Activated naive CD8-positive, alpha-beta T cell treated with anti-CD3 and anti-CD28 coated beads, Interleukin-2, amount 10 ng/mL, durations not matched to agents 7 days and 5 days (primary cell): ENCODE measurements around the gene NPFFR1. TPM values are rescaled to one million over a fixed set of nuclear protein-coding genes. Genes with fewer than 3 reads are reported as not detected.
A peak's percentile ranks its signal among the peaks of the same experiment; 100 is the strongest.
"Not testable (repeated sequence)": the region's sequence is repeated elsewhere in the genome, so short reads cannot be mapped to it uniquely, and the experiment has no call there.

Experiments
- ATAC-seq: fragments of 150-1000 bp; cut with Tn5 transposase; one replicate; pipeline ENCODE4 v1.10.0; 2021; ENCODE audit warnings: low read depth, moderate library complexity
- POLR2A ChIA-PET: fragments of 350-600 bp; sonication (Branson Sonifier 250); formaldehyde crosslinking; loops from one replicate; lab custom pipeline; 2021; ENCODE audit warnings: antibody characterized with exemption; lab: Charles Lee
- DNase-seq: peaks from one replicate; pipeline ENCODE4 v3.0.0; 2021
- H3K27ac Mint-ChIP-seq: one replicate; pipeline ENCODE4 v1.8.0; 2022; ENCODE audit warnings: mild to moderate bottlenecking, mixed read lengths
- H3K27me3 Mint-ChIP-seq: one replicate; pipeline ENCODE4 v1.8.0; 2022; ENCODE audit warnings: mild to moderate bottlenecking, moderate library complexity, mixed read lengths
- H3K36me3 Mint-ChIP-seq: one replicate; pipeline ENCODE4 v1.8.0; 2021; ENCODE audit warnings: mild to moderate bottlenecking, mixed read lengths
- H3K4me1 Mint-ChIP-seq: one replicate; pipeline ENCODE4 v1.8.0; 2021; ENCODE audit warnings: mixed read lengths
- H3K4me3 Mint-ChIP-seq: one replicate; pipeline ENCODE4 v1.8.0; 2022; ENCODE audit warnings: mild to moderate bottlenecking, moderate library complexity, mixed read lengths
- H3K9me3 Mint-ChIP-seq: one replicate; pipeline ENCODE4 v1.8.0; 2021; ENCODE audit warnings: mixed read lengths
- total RNA-seq, 2 experiments: library from RNA; stranded (reverse); gene quantifications; one replicate each; pipeline ENCODE4 v1.2.3, GENCODE V29; 2021

NPFFR1 gene
- total RNA-seq, 2 experiments from 2014 or later, result 0.03 TPM; not detected in 1

DNA sequence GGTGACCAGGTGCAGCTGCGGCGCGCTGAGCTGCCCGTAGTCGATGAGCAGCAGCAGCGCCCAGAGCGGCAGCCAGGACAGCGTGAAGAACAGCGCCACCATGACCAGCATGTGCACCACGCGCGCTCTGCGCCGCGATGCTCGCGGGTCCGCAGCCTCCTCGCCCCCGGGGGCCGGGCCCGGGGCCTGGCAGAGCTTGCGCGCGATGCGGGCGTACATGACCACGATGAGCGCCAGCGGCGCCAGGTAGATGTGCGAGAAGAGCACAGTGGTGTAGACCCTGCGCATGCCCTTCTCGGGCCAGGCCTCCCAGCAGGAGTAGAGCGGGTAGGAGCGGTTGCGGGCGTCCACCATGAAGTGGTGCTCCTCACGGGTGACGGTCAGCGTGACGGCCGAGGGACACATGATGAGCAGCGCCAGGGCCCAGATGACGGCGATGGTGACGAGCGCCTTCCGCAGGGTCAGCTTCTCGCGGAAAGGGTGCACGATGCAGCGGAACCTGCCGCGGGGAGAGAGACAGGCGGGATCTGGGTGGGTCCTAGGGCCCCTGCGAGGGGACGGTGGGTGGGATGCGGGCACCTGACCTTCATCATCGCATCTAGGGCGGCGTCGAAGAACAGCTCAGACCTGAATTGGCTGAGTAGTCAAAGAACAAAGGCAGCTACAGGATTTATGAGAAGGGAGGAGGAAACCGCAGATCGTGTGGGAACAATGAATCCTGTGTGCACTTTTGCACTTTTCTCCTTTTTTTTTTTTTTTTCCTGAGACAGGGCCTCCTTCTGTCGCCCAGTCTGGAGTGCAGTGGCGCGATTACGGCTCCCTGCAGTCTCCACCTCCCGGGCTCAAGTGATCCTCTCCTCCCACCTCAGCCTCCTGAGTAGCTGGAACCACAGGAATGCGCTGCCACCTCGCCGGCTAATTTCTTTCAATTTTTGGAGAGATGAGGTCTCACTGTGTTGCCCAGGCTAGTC lies 28.2 kb downstream of the NPFFR1 start:
- peaks cover 6% of the 10 kb centered on the region for H3K4me1 Mint-ChIP-seq
- POLR2A ChIA-PET, result interaction anchor here (0.7 kb wide), 1 partner anchor 1488 kb away, joined by 3 read pairs; no protein-coding TSS in a partner anchor
- DNase-seq, result peak; percentile 54
- no peaks in the 10 kb centered on the region for H3K9me3 Mint-ChIP-seq
- H3K36me3 Mint-ChIP-seq, result no peaks in the 10 kb centered on the region
- peak overlapping the region; percentile 62 for H3K4me3 Mint-ChIP-seq
- peak; percentile 64 for ATAC-seq
- H3K27ac Mint-ChIP-seq, result no peak overlapping the region
- peaks cover 52% of the 10 kb centered on the region for H3K27me3 Mint-ChIP-seq

GRCh38 chr10:70254778-70255328 lies 29.0 kb downstream of the NPFFR1 start:
- peak; percentile 53 for ATAC-seq
- no peak overlapping the region for H3K27ac Mint-ChIP-seq
- POLR2A ChIA-PET, result no interaction called here
- H3K4me3 Mint-ChIP-seq, result peak overlapping the region; percentile 62
- no peaks in the 10 kb centered on the region for H3K36me3 Mint-ChIP-seq
- H3K9me3 Mint-ChIP-seq, result no peaks in the 10 kb centered on the region
- no peak for DNase-seq
- peaks cover 60% of the 10 kb centered on the region for H3K27me3 Mint-ChIP-seq
- peaks cover 6% of the 10 kb centered on the region for H3K4me1 Mint-ChIP-seq

DNA sequence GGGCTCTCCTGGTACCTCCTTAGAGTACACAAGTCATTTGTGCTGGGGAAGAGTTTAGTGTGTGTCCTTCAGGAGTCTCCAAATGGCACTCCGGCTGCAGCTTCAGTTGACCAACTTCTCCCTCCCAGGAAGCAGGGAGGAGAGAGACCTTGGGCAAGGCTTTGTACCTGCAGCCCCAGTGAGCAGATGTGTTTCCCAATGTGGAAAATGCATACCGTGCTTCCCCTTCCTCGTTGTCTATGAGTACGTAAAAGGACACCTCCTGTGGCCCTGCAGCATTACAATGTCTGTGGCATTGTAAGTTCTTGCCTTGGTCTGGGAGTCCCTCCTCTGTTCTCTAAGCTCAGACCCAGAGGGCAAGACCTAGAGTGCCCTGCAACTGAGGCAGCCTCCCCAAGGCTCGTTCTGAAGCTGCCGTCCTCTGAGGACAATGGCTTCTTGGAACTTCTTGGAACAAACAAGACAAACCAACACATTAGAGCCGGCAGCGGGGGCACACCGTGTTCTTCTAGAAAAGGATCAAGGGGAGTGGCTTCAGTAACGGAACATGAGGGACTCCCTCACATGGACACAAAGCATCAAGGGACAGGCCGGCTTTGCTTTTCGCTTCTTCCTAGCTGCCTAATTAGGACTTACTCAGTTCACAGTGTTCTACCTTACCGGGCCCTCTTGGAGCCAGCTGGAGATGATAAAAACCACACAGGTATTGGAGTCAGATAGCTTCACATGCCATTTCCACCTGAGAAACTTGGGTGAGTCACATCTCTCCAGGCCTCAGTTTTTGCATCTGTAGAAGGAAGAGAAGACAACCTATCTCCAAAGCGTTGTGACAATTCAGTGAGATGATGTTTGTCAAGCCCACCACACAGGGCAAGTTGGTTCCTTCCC lies 29.7 kb downstream of the NPFFR1 start:
- no peak for DNase-seq
- no peaks in the 10 kb centered on the region for H3K9me3 Mint-ChIP-seq
- H3K27ac Mint-ChIP-seq, result no peak overlapping the region
- H3K36me3 Mint-ChIP-seq, result no peaks in the 10 kb centered on the region
- H3K4me3 Mint-ChIP-seq, result no peak overlapping the region
- peaks cover 6% of the 10 kb centered on the region for H3K4me1 Mint-ChIP-seq
- peaks cover 58% of the 10 kb centered on the region for H3K27me3 Mint-ChIP-seq
- no peak for ATAC-seq
- POLR2A ChIA-PET, result no interaction called here

- POLR2A ChIA-PET, result no interaction called here
- peaks cover 6% of the 10 kb centered on the region for H3K4me1 Mint-ChIP-seq
- DNase-seq, result no peak
- no peaks in the 10 kb centered on the region for H3K36me3 Mint-ChIP-seq
- ATAC-seq, result no peak
- H3K4me3 Mint-ChIP-seq, result no peak overlapping the region
- H3K9me3 Mint-ChIP-seq, result no peaks in the 10 kb centered on the region
- no peak overlapping the region for H3K27ac Mint-ChIP-seq
- peaks cover 46% of the 10 kb centered on the region for H3K27me3 Mint-ChIP-seq
Observed at GRCh38 chr10:70250961-70251680, 32.7 kb downstream of the NPFFR1 start.

DNA sequence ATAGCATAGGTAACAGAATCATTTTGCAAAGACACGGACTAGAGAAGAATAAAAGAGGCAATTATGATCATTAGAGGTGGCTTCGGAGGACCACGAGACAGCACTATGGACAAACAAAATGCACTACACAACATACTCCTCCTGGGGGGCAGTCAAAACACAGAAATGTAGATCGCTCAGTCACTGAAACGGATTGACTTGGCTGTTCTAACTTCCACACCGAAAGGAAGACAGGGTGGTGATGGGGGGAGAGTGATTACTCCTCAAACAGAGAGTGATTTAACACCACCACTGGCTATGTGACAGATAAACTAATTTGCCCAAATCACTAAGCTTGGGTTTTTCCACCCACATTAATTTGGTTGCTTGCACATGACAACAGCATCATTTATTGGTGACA lies 36.4 kb downstream of the NPFFR1 start:
- peaks cover 40% of the 10 kb centered on the region for H3K27me3 Mint-ChIP-seq
- H3K36me3 Mint-ChIP-seq, result no peaks in the 10 kb centered on the region
- DNase-seq (no peak), ATAC-seq (no peak)
- no peak overlapping the region for H3K27ac Mint-ChIP-seq
- no peaks in the 10 kb centered on the region for H3K9me3 Mint-ChIP-seq
- peaks cover 2% of the 10 kb centered on the region for H3K4me1 Mint-ChIP-seq
- POLR2A ChIA-PET, result no interaction called here
- H3K4me3 Mint-ChIP-seq, result no peak overlapping the region

GRCh38 chr10:70241081-70241480 lies 42.7 kb downstream of the NPFFR1 start:
- Mint-ChIP-seq H3K27me3 (peaks cover 21% of the 10 kb centered on the region), H3K4me1 (peaks cover 3% of the 10 kb centered on the region), H3K9me3 (peaks cover 5% of the 10 kb centered on the region), H3K36me3 (peaks cover 1% of the 10 kb centered on the region), H3K27ac (no peak overlapping the region), H3K4me3 (no peak overlapping the region)
- POLR2A ChIA-PET, result no interaction called here
- DNase-seq, result no peak
- ATAC-seq, result no peak

DNA sequence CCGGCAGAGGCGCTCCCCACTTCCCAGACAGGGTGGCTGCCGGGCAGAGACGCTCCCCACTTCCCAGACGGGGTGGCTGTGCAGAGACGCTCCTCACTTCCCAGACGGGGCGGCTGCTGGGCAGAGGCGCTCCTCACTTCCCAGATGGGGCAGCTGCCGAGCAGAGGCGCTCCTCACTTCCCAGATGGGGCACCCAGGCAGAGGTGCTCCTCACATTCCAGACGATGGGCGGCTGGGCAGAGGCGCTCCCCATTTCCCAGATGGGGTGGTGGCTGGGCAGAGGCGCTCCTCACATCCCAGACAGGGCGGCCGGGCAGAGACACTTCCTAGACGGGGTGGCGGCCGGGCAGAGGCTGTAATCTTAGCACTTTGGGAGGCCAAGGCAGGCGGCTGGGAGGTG lies 43.8 kb downstream of the NPFFR1 start:
- DNase-seq, H3K27ac Mint-ChIP-seq, ATAC-seq, H3K36me3 Mint-ChIP-seq, H3K9me3 Mint-ChIP-seq, H3K4me3 Mint-ChIP-seq, H3K4me1 Mint-ChIP-seq, POLR2A ChIA-PET: not testable (repeated sequence)
- peaks cover 14% of the 10 kb centered on the region for H3K27me3 Mint-ChIP-seq

GRCh38 chr10:70239077-70239976 lies 44.5 kb downstream of the NPFFR1 start:
- H3K4me3 Mint-ChIP-seq, DNase-seq, H3K27me3 Mint-ChIP-seq, H3K9me3 Mint-ChIP-seq, H3K36me3 Mint-ChIP-seq, H3K27ac Mint-ChIP-seq, ATAC-seq, POLR2A ChIA-PET: not testable (repeated sequence)
- peaks cover 13% of the 10 kb centered on the region for H3K4me1 Mint-ChIP-seq

- H3K4me1 Mint-ChIP-seq, result peaks cover 17% of the 10 kb centered on the region
- POLR2A ChIA-PET, H3K9me3 Mint-ChIP-seq, ATAC-seq, H3K27ac Mint-ChIP-seq, H3K27me3 Mint-ChIP-seq, H3K36me3 Mint-ChIP-seq, DNase-seq, H3K4me3 Mint-ChIP-seq: not testable (repeated sequence)
Observed at GRCh38 chr10:70237958-70238536, 45.8 kb downstream of the NPFFR1 start.

GRCh38 chr10:70234668-70235447 lies 48.9 kb downstream of the NPFFR1 start:
- POLR2A ChIA-PET, result no interaction called here
- H3K36me3 Mint-ChIP-seq, result peaks cover 7% of the 10 kb centered on the region
- ATAC-seq (no peak), DNase-seq (no peak)
- H3K27ac Mint-ChIP-seq, result no peak overlapping the region
- H3K4me3 Mint-ChIP-seq, result no peak overlapping the region
- H3K9me3 Mint-ChIP-seq, result peaks cover 2% of the 10 kb centered on the region
- H3K4me1 Mint-ChIP-seq, result peaks cover 32% of the 10 kb centered on the region
- no peaks in the 10 kb centered on the region for H3K27me3 Mint-ChIP-seq

DNA sequence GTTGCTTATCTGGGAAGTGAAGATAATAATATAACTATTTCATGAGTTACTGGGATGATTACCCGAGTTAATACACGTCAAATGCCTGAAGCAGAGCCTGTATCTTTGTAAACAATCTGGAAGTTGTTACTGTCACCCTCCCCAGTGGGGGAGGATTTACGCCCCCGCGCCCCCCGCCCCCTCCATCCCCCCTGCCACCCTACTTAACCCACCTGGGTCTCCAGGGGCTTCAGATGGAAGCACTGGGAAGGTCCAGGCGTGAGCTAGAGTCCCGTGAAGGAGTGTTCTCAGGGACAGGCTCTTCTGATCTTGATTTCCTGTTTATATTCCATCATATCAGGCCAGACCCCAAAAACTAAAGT lies 49.9 kb downstream of the NPFFR1 start:
- Mint-ChIP-seq H3K27me3 (no peaks in the 10 kb centered on the region), H3K4me1 (peaks cover 37% of the 10 kb centered on the region), H3K36me3 (peaks cover 13% of the 10 kb centered on the region), H3K27ac (peak overlapping the region; percentile 78), H3K9me3 (peaks cover 2% of the 10 kb centered on the region), H3K4me3 (peak overlapping the region; percentile 86)
- ATAC-seq (no peak), DNase-seq (no peak)
- POLR2A ChIA-PET, result interaction anchor here (0.7 to 2.5 kb wide), 4 partner anchors 12 to 131 kb away, joined by 3 to 12 read pairs (median 4); no protein-coding TSS in a partner anchor
